H9 (cell line): ENCODE results near the gene GSE1. TPM values are rescaled to one million over a fixed set of nuclear protein-coding genes. Genes with fewer than 3 reads are reported as not detected.

Experiments
- DNase-seq: peaks from one replicate; pipeline ENCODE4 v3.0.0-alpha.2; 2017
- H2AFZ ChIP-seq: one replicate; pipeline ENCODE4 v1.6.1; 2013; ENCODE audit warnings: mild to moderate bottlenecking, low read length, control low read depth, moderate library complexity
- H2AK5ac ChIP-seq: 2 replicates; pipeline ENCODE4 v1.6.1; 2013; ENCODE audit warnings: low read length, control low read depth, mixed read lengths; ENCODE audit not compliant: insufficient read length
- H2BK120ac ChIP-seq: one replicate; pipeline ENCODE4 v1.6.1; 2013; ENCODE audit warnings: low read depth, mild to moderate bottlenecking, low read length, control low read depth, inconsistent platforms; ENCODE audit not compliant: poor library complexity, severe bottlenecking
- H2BK12ac ChIP-seq: 2 replicates; pipeline ENCODE4 v1.6.1; 2013; ENCODE audit warnings: low read length, control low read depth, mixed read lengths, low read depth; ENCODE audit not compliant: insufficient read length
- H2BK15ac ChIP-seq: 2 replicates; pipeline ENCODE4 v1.6.1; 2013; ENCODE audit warnings: low read depth, low read length, control low read depth
- H2BK20ac ChIP-seq: one replicate; pipeline ENCODE4 v1.6.1; 2013; ENCODE audit warnings: low read depth, mild to moderate bottlenecking, low read length, control low read depth, inconsistent platforms; ENCODE audit not compliant: poor library complexity, severe bottlenecking
- H2BK5ac ChIP-seq: 2 replicates; pipeline ENCODE4 v1.6.1; 2013; ENCODE audit warnings: low read length, control low read depth, mixed read lengths; ENCODE audit not compliant: insufficient read length
- H3K14ac ChIP-seq: 2 replicates; pipeline ENCODE4 v1.6.1; 2013; ENCODE audit warnings: low read length, control low read depth; ENCODE audit not compliant: insufficient read depth
- H3K18ac ChIP-seq: 2 replicates; pipeline ENCODE4 v1.6.1; 2013; ENCODE audit warnings: low read depth, mild to moderate bottlenecking, mixed read lengths, low read length, control low read depth; ENCODE audit not compliant: insufficient read length
- H3K23ac ChIP-seq: 2 replicates; pipeline ENCODE4 v1.6.1; 2013; ENCODE audit warnings: low read length, control low read depth, mixed read lengths, low read depth; ENCODE audit not compliant: insufficient read length
- H3K23me2 ChIP-seq: 2 replicates; pipeline ENCODE4 v1.6.1; 2013; ENCODE audit warnings: low read depth, mild to moderate bottlenecking, mixed read lengths, low read length, control low read depth; ENCODE audit not compliant: insufficient read length, poor library complexity, severe bottlenecking
- H3K27ac ChIP-seq: 2 replicates; pipeline ENCODE4 v1.5.1; 2013; ENCODE audit warnings: low read length, control low read depth, mixed read lengths, low read depth; ENCODE audit not compliant: insufficient read length
- H3K27me3 ChIP-seq: 2 replicates; pipeline ENCODE4 v1.6.1; 2013; ENCODE audit warnings: low read length, control low read depth, inconsistent platforms; ENCODE audit not compliant: insufficient read depth
- H3K4ac ChIP-seq: 2 replicates; pipeline ENCODE4 v1.6.1; 2013; ENCODE audit warnings: low read depth, mild to moderate bottlenecking, control low read depth, inconsistent platforms, low read length, moderate library complexity
- H3K4me1 ChIP-seq: 2 replicates; pipeline ENCODE4 v1.6.1; 2013; ENCODE audit warnings: low read length, control low read depth, inconsistent platforms; ENCODE audit not compliant: insufficient read depth
- H3K4me2 ChIP-seq: 2 replicates; pipeline ENCODE4 v1.6.1; 2013; ENCODE audit warnings: low read length, control low read depth, mixed read lengths; ENCODE audit not compliant: insufficient read length, insufficient read depth
- H3K56ac ChIP-seq: 2 replicates; pipeline ENCODE4 v1.6.1; 2013; ENCODE audit warnings: low read depth, mild to moderate bottlenecking, mixed read lengths, low read length, control low read depth; ENCODE audit not compliant: insufficient read length
- H3K79me1 ChIP-seq: 2 replicates; pipeline ENCODE4 v1.6.1; 2013; ENCODE audit warnings: low read depth, mild to moderate bottlenecking, moderate library complexity, low read length, control low read depth, inconsistent platforms; ENCODE audit not compliant: insufficient read depth, poor library complexity, severe bottlenecking
- H3K79me2 ChIP-seq: 2 replicates; pipeline ENCODE4 v1.6.1; 2013; ENCODE audit warnings: low read length, control low read depth, inconsistent platforms; ENCODE audit not compliant: insufficient read depth
- H3K9ac ChIP-seq: 2 replicates; pipeline ENCODE4 v1.6.1; 2013; ENCODE audit warnings: low read length, control low read depth, mixed read lengths; ENCODE audit not compliant: insufficient read length; ENCODE audit errors: extremely low read depth
- H3K9me3 ChIP-seq: one replicate; pipeline ENCODE4 v1.6.1; 2013; ENCODE audit warnings: low read depth, low read length, inconsistent platforms; ENCODE audit not compliant: control insufficient read depth
- H3T11ph ChIP-seq: one replicate; pipeline ENCODE4 v1.6.1; 2013; ENCODE audit warnings: mild to moderate bottlenecking, low read length, control low read depth, inconsistent platforms
- H4K20me1 ChIP-seq: one replicate; pipeline ENCODE4 v1.6.1; 2013; ENCODE audit not compliant: control insufficient read depth, insufficient read length, insufficient read depth
- H4K5ac ChIP-seq: 2 replicates; pipeline ENCODE4 v1.6.1; 2013; ENCODE audit warnings: low read depth, mild to moderate bottlenecking, mixed read lengths, low read length, control low read depth; ENCODE audit not compliant: insufficient read length
- H4K8ac ChIP-seq: replicated peaks from 2 replicates; pipeline ENCODE4 v1.6.1; 2013; ENCODE audit warnings: low read length, control low read depth, mixed read lengths, low read depth; ENCODE audit not compliant: insufficient read length
- H4K91ac ChIP-seq: 2 replicates; pipeline ENCODE4 v1.6.1; 2013; ENCODE audit warnings: low read depth, mild to moderate bottlenecking, moderate library complexity, mixed read lengths, low read length, control low read depth; ENCODE audit not compliant: insufficient read length
- H3K27ac Mint-ChIP-seq, 3 experiments: 2 replicates in 2 of 3; 3 replicates in 1 of 3; pipeline ENCODE4 v1.8.0; 2020 to 2021; ENCODE audit warnings: mixed read lengths in 3 of 3, mild to moderate bottlenecking in 1 of 3, moderate library complexity in 1 of 3
- H3K27me3 Mint-ChIP-seq: 2 replicates; pipeline ENCODE4 v1.8.0; 2021; ENCODE audit warnings: low read depth, mild to moderate bottlenecking, moderate library complexity, mixed read lengths
- H3K36me3 Mint-ChIP-seq, 3 experiments: 2 replicates in 2 of 3; 3 replicates in 1 of 3; pipeline ENCODE4 v1.8.0; 2020 to 2021; ENCODE audit warnings: low read depth in 3 of 3, mixed read lengths in 3 of 3; ENCODE audit not compliant: insufficient read depth in 1 of 3
- H3K4me1 Mint-ChIP-seq, 2 experiments: 2 replicates each; pipeline ENCODE4 v1.8.0; 2020; ENCODE audit warnings: mixed read lengths in 2 of 2
- H3K4me3 Mint-ChIP-seq, 2 experiments: 2 replicates in 1 of 2; 3 replicates in 1 of 2; pipeline ENCODE4 v1.8.0; 2020 to 2021; ENCODE audit warnings: mild to moderate bottlenecking in 2 of 2, mixed read lengths in 2 of 2, moderate library complexity in 1 of 2
- H3K9me3 Mint-ChIP-seq, 2 experiments: 2 replicates in 1 of 2; 3 replicates in 1 of 2; pipeline ENCODE4 v1.8.0; 2020; ENCODE audit warnings: mild to moderate bottlenecking in 2 of 2, mixed read lengths in 2 of 2, moderate library complexity in 1 of 2
- WGBS: extraction: QIAGEN DNeasy Blood & Tissue Kit; methylation state at CpG from one replicate; pipeline ENCODE4 v1.1.7; 2013; ENCODE audit warnings: missing lambda C conversion rate, low lambda C conversion rate, mixed read lengths; ENCODE audit not compliant: insufficient read length; ENCODE audit errors: extremely low coverage; 5-methylcytosine and 5-hydroxymethylcytosine counted together
- total RNA-seq: library from RNA; stranded (reverse); gene quantifications from 2 replicates; pipeline ENCODE4 v1.2.1, GENCODE V29; 2021
- TF ChIP-seq, protein P1 (sequence below): fragments of 200-600 bp; sonication (generic); conservative IDR thresholded peaks from 3 replicates; pipeline ENCODE4 v1.8.0; 2021; ENCODE audit warnings: antibody characterized with exemption, mild to moderate bottlenecking

The GSE1 gene
- total RNA-seq, 1 experiment from 2014 or later: 125 TPM

DNA sequence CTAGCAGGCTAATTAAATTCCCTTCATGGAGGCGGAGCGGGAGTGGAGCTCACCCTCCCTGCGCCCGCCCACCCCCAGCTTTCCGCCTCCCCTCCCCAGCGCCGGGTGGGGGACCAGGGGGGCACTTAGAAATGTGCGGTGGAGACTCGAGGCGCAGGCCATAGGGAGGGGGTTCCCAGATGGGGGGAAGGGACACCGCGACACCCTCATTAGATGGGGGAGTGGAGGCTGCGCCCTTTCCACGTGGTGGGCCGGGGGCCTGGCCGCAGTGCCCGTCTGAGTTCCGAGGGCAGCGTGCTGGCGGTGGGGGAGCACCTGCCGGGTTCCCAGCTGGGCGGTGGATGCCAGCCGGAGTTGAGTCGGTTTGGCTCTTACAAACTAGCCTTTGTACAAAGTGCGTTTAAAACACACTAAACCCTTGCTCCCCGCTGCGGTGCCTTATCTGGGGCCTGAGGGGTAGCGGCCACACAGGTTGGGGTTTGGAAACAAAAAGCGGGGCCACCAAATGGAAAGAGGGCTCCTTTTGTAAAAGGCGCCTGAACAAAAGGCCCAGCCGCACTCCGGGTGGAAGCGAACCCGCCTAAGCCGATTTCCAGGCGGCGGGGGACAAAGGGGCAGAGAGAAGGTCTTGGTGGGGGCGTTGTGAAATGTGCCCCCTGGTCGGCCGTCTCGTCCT, 1.4 kb downstream of the GSE1 start:
- Histone ChIP-seq H3K18ac (no peak overlapping the region), H2AK5ac (no peak overlapping the region), H4K91ac (no peak overlapping the region), H2BK12ac (no peak overlapping the region), H3K4me1 (peaks cover 4% of the 10 kb centered on the region; the same call in 1 of the 2 replicates), H3K56ac (no peak overlapping the region), H3K9me3 (no peaks in the 10 kb centered on the region), H3K27ac (no peak overlapping the region), H4K8ac (no peak overlapping the region), H4K5ac (no peak overlapping the region), H2AFZ (no peak overlapping the region), H2BK20ac (no peak overlapping the region), H3T11ph (no peak overlapping the region), H2BK120ac (no peak overlapping the region), H3K9ac (peak overlapping the region; percentile 11), H3K27me3 (no peaks in the 10 kb centered on the region), H3K23me2 (peaks cover 22% of the 10 kb centered on the region), H2BK15ac (no peak overlapping the region), H3K79me1 (peaks cover 9% of the 10 kb centered on the region), H3K4me2 (peak overlapping the region; percentile 55), H4K20me1 (peaks cover 3% of the 10 kb centered on the region), H2BK5ac (no peak overlapping the region), H3K23ac (no peak overlapping the region), H3K79me2 (peaks cover 34% of the 10 kb centered on the region; the same call in 1 of the 2 replicates), H3K14ac (no peak overlapping the region), H3K4ac (no peak overlapping the region)
- Mint-ChIP-seq H3K4me1 (peaks cover 48 to 55% of the 10 kb centered on the region in 2 experiments), H3K36me3 (peaks cover 4 to 24% (median 16%) of the 10 kb centered on the region in 3 experiments; a peak in 6 of 7 replicates), H3K4me3 (peak overlapping the region; percentile 75 to 79), H3K27me3 (peaks cover 4% of the 10 kb centered on the region; the same call in 1 of the 2 replicates), H3K9me3 (no peaks in the 10 kb centered on the region), H3K27ac (peak overlapping the region in 2 of 3 experiments; percentile 64 to 74; a peak in 2 of 7 replicates)
- no CpG with 5 or more reads among the region's 41 CpGs for WGBS
- TF ChIP-seq, protein P1, sequence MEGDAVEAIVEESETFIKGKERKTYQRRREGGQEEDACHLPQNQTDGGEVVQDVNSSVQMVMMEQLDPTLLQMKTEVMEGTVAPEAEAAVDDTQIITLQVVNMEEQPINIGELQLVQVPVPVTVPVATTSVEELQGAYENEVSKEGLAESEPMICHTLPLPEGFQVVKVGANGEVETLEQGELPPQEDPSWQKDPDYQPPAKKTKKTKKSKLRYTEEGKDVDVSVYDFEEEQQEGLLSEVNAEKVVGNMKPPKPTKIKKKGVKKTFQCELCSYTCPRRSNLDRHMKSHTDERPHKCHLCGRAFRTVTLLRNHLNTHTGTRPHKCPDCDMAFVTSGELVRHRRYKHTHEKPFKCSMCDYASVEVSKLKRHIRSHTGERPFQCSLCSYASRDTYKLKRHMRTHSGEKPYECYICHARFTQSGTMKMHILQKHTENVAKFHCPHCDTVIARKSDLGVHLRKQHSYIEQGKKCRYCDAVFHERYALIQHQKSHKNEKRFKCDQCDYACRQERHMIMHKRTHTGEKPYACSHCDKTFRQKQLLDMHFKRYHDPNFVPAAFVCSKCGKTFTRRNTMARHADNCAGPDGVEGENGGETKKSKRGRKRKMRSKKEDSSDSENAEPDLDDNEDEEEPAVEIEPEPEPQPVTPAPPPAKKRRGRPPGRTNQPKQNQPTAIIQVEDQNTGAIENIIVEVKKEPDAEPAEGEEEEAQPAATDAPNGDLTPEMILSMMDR: no peak
- DNase-seq: no peak
